HepG2 (cell line): ENCODE measurements around the gene FCGBP. TPM values are rescaled to one million over a fixed set of nuclear protein-coding genes. Genes with fewer than 3 reads are reported as not detected.

ENCODE experiments used
- ATAC-seq: fragments of 200-7000 bp; cut with Tn5 transposase; 3 replicates; pipeline ENCODE4 v1.9.1; 2020; ENCODE audit warnings: mild to moderate bottlenecking, moderate library complexity
- BruUV-seq: library from RNA; stranded (reverse); fragments of 400-500 nt; replicated peaks from 2 replicates; lab custom pipeline; 2021; lab: Mats Ljungman, UMichigan
- CTCF ChIA-PET: fragments of 300-600 bp; formaldehyde crosslinking; extraction: SDS; loops from one replicate; lab custom pipeline; 2021; ENCODE audit warnings: low total read pairs, inconsistent platforms, low intra/inter-chr PET ratio; lab: Yijun Ruan, JAX
- POLR2A ChIA-PET: fragments of 350-600 bp; sonication (Branson Sonifier 250); formaldehyde crosslinking; loops from one replicate; lab custom pipeline; 2020; ENCODE audit warnings: antibody characterized with exemption, inconsistent platforms; lab: Yijun Ruan, JAX
- DNase-seq: peaks from one replicate; pipeline ENCODE4 v3.0.0-alpha.2; 2015; ENCODE audit warnings: low spot score
- FAIRE-seq: peaks from 3 replicates; lab custom pipeline; 2011; peaks lifted over from hg19 to GRCh38; lab: Jason Lieb, UNC
- H2AFZ ChIP-seq: one replicate; pipeline ENCODE4 v1.6.1; 2011; ENCODE audit warnings: low read length, inconsistent platforms
- H3K27ac ChIP-seq: fragments of 300-600 bp; 3 replicates; pipeline ENCODE4 v1.8.0; 2011; ENCODE audit warnings: mixed run types, mild to moderate bottlenecking, mixed read lengths, low read length, inconsistent platforms; ENCODE audit not compliant: insufficient read depth; ENCODE audit errors: extremely low read length
- H3K27me3 ChIP-seq, 2 experiments: fragments of 200-600 bp in 1 of 2; 2 replicates in 1 of 2; 3 replicates in 1 of 2; pipeline versions ENCODE4 v1.6.0 to v1.8.0; 2011; ENCODE audit warnings: low read length in 2 of 2, mild to moderate bottlenecking in 2 of 2, moderate library complexity in 2 of 2, inconsistent platforms in 1 of 2; ENCODE audit not compliant: insufficient read depth in 2 of 2, control insufficient read depth in 1 of 2
- H3K36me3 ChIP-seq, 2 experiments: fragments of 200-600 bp in 1 of 2; replicated peaks in 1 of 2; 2 replicates in 1 of 2; 3 replicates in 1 of 2; pipeline versions ENCODE4 v1.5.1 to v1.8.0; 2011; ENCODE audit warnings: low read length in 2 of 2, inconsistent platforms in 1 of 2; ENCODE audit not compliant: insufficient read depth in 2 of 2, control insufficient read depth in 1 of 2
- H3K4me1 ChIP-seq: 2 replicates; pipeline ENCODE4 v1.5.1; 2012; ENCODE audit warnings: low read length, inconsistent platforms; ENCODE audit not compliant: insufficient read depth
- H3K4me2 ChIP-seq: 2 replicates; pipeline ENCODE4 v1.6.0; 2011; ENCODE audit warnings: low read depth, low read length, inconsistent platforms
- H3K4me3 ChIP-seq, 3 experiments: fragments of 200-600 bp in 1 of 3; sonication (generic), shearing (Covaris generic) in 1 of 3; replicated peaks in 1 of 3; 2 replicates each; pipeline ENCODE4 v1.5.1; 2011 to 2016; ENCODE audit warnings: low read length in 3 of 3, inconsistent platforms in 2 of 3, low read depth in 2 of 3, mild to moderate bottlenecking in 2 of 3, control low read depth in 1 of 3, mixed read lengths in 1 of 3; ENCODE audit not compliant: insufficient read depth in 1 of 3
- H3K79me2 ChIP-seq: one replicate; pipeline ENCODE4 v1.6.1; 2011; ENCODE audit warnings: low read length, inconsistent platforms; ENCODE audit not compliant: insufficient read depth
- H3K9ac ChIP-seq: 2 replicates; pipeline ENCODE4 v1.6.0; 2011; ENCODE audit warnings: mild to moderate bottlenecking, low read depth, low read length, inconsistent platforms; ENCODE audit not compliant: insufficient read depth
- H3K9me3 ChIP-seq: 2 replicates; pipeline ENCODE4 v1.5.1; 2012; ENCODE audit warnings: mild to moderate bottlenecking, low read length
- H4K20me1 ChIP-seq: 2 replicates; pipeline ENCODE4 v1.6.0; 2011; ENCODE audit warnings: inconsistent platforms, mild to moderate bottlenecking, low read length, moderate library complexity; ENCODE audit not compliant: insufficient read depth
- ATF7-NPFF ChIP-seq: sonication (generic); formaldehyde crosslinking; IDR thresholded peaks from 2 replicates; pipeline ENCODE4 v1.8.1; 2023; ENCODE audit warnings: mild to moderate bottlenecking, low read depth, missing genetic modification reagents, moderate library complexity
- CEBPB ChIP-seq: IDR thresholded peaks from 2 replicates; pipeline ENCODE4 v1.6.1; 2011; ENCODE audit warnings: low read depth, low read length, improper control_type of control experiment, borderline replicate concordance
- HNRNPH1 ChIP-seq: fragments of 200-400 bp; formaldehyde crosslinking; optimal IDR thresholded peaks from 2 replicates; pipeline ENCODE3; 2017; ENCODE audit warnings: mild to moderate bottlenecking, low read depth, low read length
- HNRNPUL1 ChIP-seq: fragments of 200-400 bp; formaldehyde crosslinking; IDR thresholded peaks from 2 replicates; pipeline ENCODE4 v1.6.1; 2017; ENCODE audit warnings: low read depth, mild to moderate bottlenecking, low read length, moderate library complexity
- MTERF4 ChIP-seq: sonication (generic); formaldehyde crosslinking; IDR thresholded peaks from 2 replicates; pipeline ENCODE4 v1.8.0; 2023; ENCODE audit warnings: mild to moderate bottlenecking, missing genetic modification reagents
- MXD4 ChIP-seq: IDR thresholded peaks from 2 replicates; pipeline ENCODE4 v1.6.1; 2016; ENCODE audit warnings: mild to moderate bottlenecking, missing biosample characterization, missing genetic modification reagents
- NBN ChIP-seq: fragments of 450-650 bp; conservative IDR thresholded peaks from 2 replicates; pipeline ENCODE4 v1.6.1; 2017
- SP5 ChIP-seq: IDR thresholded peaks from 2 replicates; pipeline ENCODE4 v1.6.1; 2016; ENCODE audit warnings: low read depth, borderline replicate concordance
- ZNF121 ChIP-seq: sonication (generic); formaldehyde crosslinking; IDR thresholded peaks from 2 replicates; pipeline ENCODE4 v1.5.0; 2020; ENCODE audit warnings: mild to moderate bottlenecking, missing genetic modification reagents
- ZNF326 ChIP-seq: sonication (generic); formaldehyde crosslinking; IDR thresholded peaks from 2 replicates; pipeline ENCODE4 v1.4.0; 2020; ENCODE audit warnings: missing genetic modification reagents, borderline replicate concordance
- ZNF441 ChIP-seq: sonication (generic); formaldehyde crosslinking; IDR thresholded peaks from 2 replicates; pipeline ENCODE4 v1.7.0; 2021; ENCODE audit warnings: missing genetic modification reagents, borderline replicate concordance
- ZNF564 ChIP-seq: sonication (generic); formaldehyde crosslinking; IDR thresholded peaks from 2 replicates; pipeline ENCODE4 v1.8.1; 2023; ENCODE audit warnings: mild to moderate bottlenecking, missing genetic modification reagents
- ZNF629 ChIP-seq: sonication (generic); formaldehyde crosslinking; conservative IDR thresholded peaks from 2 replicates; pipeline ENCODE4 v1.5.0; 2020; ENCODE audit warnings: missing genetic modification reagents
- WGBS: methylation state at CpG from one replicate; pipeline ENCODE4 v1.1.6; 2017; ENCODE audit warnings: low lambda C conversion rate; 5-methylcytosine and 5-hydroxymethylcytosine counted together
- in situ Hi-C: cut with HindIII; loops from 2 replicates; pipeline ENCODE4 v1.10.0; 2017; ENCODE audit warnings: low pct_unique_long_range_greater_than_20kb; ENCODE audit not compliant: extremely low pct_ligation_motif_present
- intact Hi-C: fragments of 100-400 bp; cut with micrococcal nuclease; formaldehyde crosslinking; loops from one replicate; pipeline ENCODE4 v1.10.0; 2022; ENCODE audit not compliant: unreplicated experiment
- polyA plus RNA-seq, 8 experiments: library from polyadenylated mRNA; depleted of rRNA in 3 of 8; stranded (reverse) in 7 of 8; unstranded in 1 of 8; fragments of >200 nt; fragmentation: Illumina TruSeq in 4 of 8; extraction: Trizol in 4 of 8; gene quantifications; 2 replicates each; pipeline versions ENCODE4 v1.2.1 to v1.2.3, GENCODE V29; 2011 to 2016; ENCODE audit warnings: low read depth in 4 of 8, missing spikeins in 1 of 8, mixed read lengths in 1 of 8; ENCODE audit not compliant: insufficient read depth in 1 of 8
- total RNA-seq, 5 experiments: library from RNA; depleted of rRNA; stranded (reverse); fragments of >200 nt; fragmentation: Illumina TruSeq; extraction: Trizol; gene quantifications; 2 replicates each; pipeline ENCODE4 v1.2.3, GENCODE V29; 2016; ENCODE audit warnings: low read depth in 1 of 5
- TF ChIP-seq, protein P1 (sequence below): sonication (generic); formaldehyde crosslinking; IDR thresholded peaks from 2 replicates; pipeline ENCODE4 v1.5.0; 2020; ENCODE audit warnings: mild to moderate bottlenecking, missing genetic modification reagents
- TF ChIP-seq, protein P2 (sequence below): sonication (generic); formaldehyde crosslinking; IDR thresholded peaks from 2 replicates; pipeline ENCODE4 v1.5.0; 2020; ENCODE audit warnings: missing genetic modification reagents
- TF ChIP-seq, protein P3 (sequence below): sonication (generic); formaldehyde crosslinking; conservative IDR thresholded peaks from 2 replicates; pipeline ENCODE4 v1.8.1; 2023; ENCODE audit warnings: missing genetic modification reagents

The FCGBP gene
- total and polyA plus RNA-seq, 2 of the 13 experiments (the other 11 are each of a cell fraction or from before 2014, with no cell fraction given): 1.3 to 7.0 TPM

GRCh38 chr19:39937094-39937720 is 2.8 kb upstream of the FCGBP start (continued):
- TF ChIP-seq CEBPB: no peak
- no peak for TF ChIP-seq MXD4 (CRISPR knock-in tag)

GRCh38 chr19:39936622-39937021 is 2.2 kb upstream of the FCGBP start:
- H3K4me3 ChIP-seq: no peak overlapping the region
- DNase-seq: no peak
- WGBS: 63% methylated on average over 6 of the region's 6 CpGs
- H3K27ac ChIP-seq: no peak overlapping the region
- ATAC-seq: no peak
- TF ChIP-seq ZNF326 (CRISPR knock-in tag): no peak
- no peak for TF ChIP-seq HNRNPH1
- TF ChIP-seq, protein P1, sequence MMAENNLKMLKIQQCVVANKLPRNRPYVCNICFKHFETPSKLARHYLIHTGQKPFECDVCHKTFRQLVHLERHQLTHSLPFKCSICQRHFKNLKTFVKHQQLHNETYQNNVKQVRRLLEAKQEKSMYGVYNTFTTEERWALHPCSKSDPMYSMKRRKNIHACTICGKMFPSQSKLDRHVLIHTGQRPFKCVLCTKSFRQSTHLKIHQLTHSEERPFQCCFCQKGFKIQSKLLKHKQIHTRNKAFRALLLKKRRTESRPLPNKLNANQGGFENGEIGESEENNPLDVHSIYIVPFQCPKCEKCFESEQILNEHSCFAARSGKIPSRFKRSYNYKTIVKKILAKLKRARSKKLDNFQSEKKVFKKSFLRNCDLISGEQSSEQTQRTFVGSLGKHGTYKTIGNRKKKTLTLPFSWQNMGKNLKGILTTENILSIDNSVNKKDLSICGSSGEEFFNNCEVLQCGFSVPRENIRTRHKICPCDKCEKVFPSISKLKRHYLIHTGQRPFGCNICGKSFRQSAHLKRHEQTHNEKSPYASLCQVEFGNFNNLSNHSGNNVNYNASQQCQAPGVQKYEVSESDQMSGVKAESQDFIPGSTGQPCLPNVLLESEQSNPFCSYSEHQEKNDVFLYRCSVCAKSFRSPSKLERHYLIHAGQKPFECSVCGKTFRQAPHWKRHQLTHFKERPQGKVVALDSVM: peak; percentile 51
- no peak for TF ChIP-seq MTERF4
- TF ChIP-seq ZNF564 (CRISPR knock-in tag): no peak
- TF ChIP-seq SP5 (CRISPR knock-in tag): no peak
- TF ChIP-seq, protein P2, sequence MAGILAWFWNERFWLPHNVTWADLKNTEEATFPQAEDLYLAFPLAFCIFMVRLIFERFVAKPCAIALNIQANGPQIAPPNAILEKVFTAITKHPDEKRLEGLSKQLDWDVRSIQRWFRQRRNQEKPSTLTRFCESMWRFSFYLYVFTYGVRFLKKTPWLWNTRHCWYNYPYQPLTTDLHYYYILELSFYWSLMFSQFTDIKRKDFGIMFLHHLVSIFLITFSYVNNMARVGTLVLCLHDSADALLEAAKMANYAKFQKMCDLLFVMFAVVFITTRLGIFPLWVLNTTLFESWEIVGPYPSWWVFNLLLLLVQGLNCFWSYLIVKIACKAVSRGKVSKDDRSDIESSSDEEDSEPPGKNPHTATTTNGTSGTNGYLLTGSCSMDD (CRISPR knock-in tag): no peak
- TF ChIP-seq ZNF121: 0 out of 2 replicates have a peak, but pooled peaks have one; percentile 9
- TF ChIP-seq ZNF629: no peak
- TF ChIP-seq ATF7-NPFF (CRISPR knock-in tag): no peak
- TF ChIP-seq HNRNPUL1: no peak
- TF ChIP-seq, protein P3, sequence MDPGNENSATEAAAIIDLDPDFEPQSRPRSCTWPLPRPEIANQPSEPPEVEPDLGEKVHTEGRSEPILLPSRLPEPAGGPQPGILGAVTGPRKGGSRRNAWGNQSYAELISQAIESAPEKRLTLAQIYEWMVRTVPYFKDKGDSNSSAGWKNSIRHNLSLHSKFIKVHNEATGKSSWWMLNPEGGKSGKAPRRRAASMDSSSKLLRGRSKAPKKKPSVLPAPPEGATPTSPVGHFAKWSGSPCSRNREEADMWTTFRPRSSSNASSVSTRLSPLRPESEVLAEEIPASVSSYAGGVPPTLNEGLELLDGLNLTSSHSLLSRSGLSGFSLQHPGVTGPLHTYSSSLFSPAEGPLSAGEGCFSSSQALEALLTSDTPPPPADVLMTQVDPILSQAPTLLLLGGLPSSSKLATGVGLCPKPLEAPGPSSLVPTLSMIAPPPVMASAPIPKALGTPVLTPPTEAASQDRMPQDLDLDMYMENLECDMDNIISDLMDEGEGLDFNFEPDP: no peak
- TF ChIP-seq ZNF441 (CRISPR knock-in tag): no peak
- no peak for TF ChIP-seq NBN
- ChIA-PET POLR2A (no interaction called here), CTCF (no interaction called here)
- no peaks in the 10 kb centered on the region for H3K9me3 ChIP-seq
- in situ Hi-C loops (no loop called here), intact Hi-C loops (no loop called here)
- no peaks in the 10 kb centered on the region for H3K79me2 ChIP-seq
- H3K36me3 ChIP-seq: no peaks in the 10 kb centered on the region
- H3K4me2 ChIP-seq: no peak overlapping the region
- H2AFZ ChIP-seq: no peak overlapping the region
- FAIRE-seq: no peak
- no peak overlapping the region for H3K9ac ChIP-seq
- H3K27me3 ChIP-seq: peaks cover 0 to 13% of the 10 kb centered on the region in 2 experiments; a peak in 1 of 5 replicates
- peaks cover 28% of the 10 kb centered on the region for H3K4me1 ChIP-seq
- no TSS peak for BruUV-seq
- no peaks in the 10 kb centered on the region for H4K20me1 ChIP-seq
